ENCODE results near the gene GHRHR.

The GHRHR gene

DNA sequence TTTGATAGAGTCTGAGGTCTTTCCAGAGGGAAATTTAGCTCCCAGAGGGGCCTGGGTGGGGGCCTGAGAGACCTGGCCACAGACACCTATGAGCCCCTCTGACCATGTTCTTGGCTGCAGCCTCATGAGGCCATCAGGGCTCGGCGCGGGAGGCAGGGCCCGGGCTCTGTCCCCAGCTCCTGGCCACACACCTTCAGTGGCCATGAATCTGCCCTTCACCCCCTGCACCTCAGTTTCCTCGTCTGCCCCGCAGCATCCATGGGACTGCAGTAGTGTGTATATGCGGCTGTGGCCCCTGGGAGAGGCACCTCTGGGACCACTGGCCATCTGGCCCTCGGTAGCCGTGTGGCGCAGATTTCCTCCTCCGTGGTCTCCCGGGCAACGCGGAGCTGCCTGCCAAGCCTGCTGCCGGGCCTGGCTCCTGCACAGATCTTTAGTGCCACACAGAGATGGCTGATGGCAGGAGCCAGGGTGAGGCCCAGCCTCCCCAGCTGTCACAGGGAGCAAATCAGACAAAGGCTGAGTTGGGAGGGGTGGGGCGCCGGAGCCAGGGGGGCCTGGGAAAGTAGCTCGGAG is 64.8 kb downstream of the GHRHR start:
- no peak for DNase-seq (ENCODE audit: low read depth)
- TF ChIP-seq, protein P1, sequence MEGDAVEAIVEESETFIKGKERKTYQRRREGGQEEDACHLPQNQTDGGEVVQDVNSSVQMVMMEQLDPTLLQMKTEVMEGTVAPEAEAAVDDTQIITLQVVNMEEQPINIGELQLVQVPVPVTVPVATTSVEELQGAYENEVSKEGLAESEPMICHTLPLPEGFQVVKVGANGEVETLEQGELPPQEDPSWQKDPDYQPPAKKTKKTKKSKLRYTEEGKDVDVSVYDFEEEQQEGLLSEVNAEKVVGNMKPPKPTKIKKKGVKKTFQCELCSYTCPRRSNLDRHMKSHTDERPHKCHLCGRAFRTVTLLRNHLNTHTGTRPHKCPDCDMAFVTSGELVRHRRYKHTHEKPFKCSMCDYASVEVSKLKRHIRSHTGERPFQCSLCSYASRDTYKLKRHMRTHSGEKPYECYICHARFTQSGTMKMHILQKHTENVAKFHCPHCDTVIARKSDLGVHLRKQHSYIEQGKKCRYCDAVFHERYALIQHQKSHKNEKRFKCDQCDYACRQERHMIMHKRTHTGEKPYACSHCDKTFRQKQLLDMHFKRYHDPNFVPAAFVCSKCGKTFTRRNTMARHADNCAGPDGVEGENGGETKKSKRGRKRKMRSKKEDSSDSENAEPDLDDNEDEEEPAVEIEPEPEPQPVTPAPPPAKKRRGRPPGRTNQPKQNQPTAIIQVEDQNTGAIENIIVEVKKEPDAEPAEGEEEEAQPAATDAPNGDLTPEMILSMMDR (IDR thresholded peaks at IDR 0.05; ENCODE audit: insufficient read depth, low read depth, low read length, missing control alignments): no peak
- no peak overlapping the region for H3K4me3 ChIP-seq (ENCODE audit: low read depth, low read length)
